ENCODE results near the gene SYK. TPM values are rescaled to one million over a fixed set of nuclear protein-coding genes. Genes with fewer than 3 reads are reported as not detected.

The SYK gene
- total RNA-seq, 1 experiment from 2014 or later = 0.28 TPM

GRCh38 chr9:90873422-90873821 is 71.8 kb downstream of the SYK start:
- no peak for ATAC-seq

GRCh38 chr9:90874194-90874593 is 72.6 kb downstream of the SYK start:
- no peak for TF ChIP-seq REST (IDR thresholded peaks at IDR 0.05; ENCODE audit: insufficient read depth in 1 of 2, low read depth in 2 of 2, low read length in 1 of 2)
- no peak for TF ChIP-seq POLR2AphosphoS5 (IDR thresholded peaks at IDR 0.05; ENCODE audit: low read depth, low read length)
- no peak for TF ChIP-seq SIN3A (IDR thresholded peaks at IDR 0.05; ENCODE audit: borderline replicate concordance, insufficient read depth, low read depth, low read length)
- no peak for TF ChIP-seq TCF7L2 (IDR thresholded peaks at IDR 0.05; ENCODE audit: low read depth, low read length)
- TF ChIP-seq CTCF (IDR thresholded peaks at IDR 0.05) = peak; percentile 11; the same call in 1 of the 2 replicates
- in situ Hi-C loops (cut with HindIII; ENCODE audit: low pct_unique_long_range_greater_than_20kb, low sequenced_read_pairs) (no loop called here), intact Hi-C loops (cut with micrococcal nuclease; ENCODE audit: unreplicated experiment) (loop anchor here (10.0 kb wide), 2 partner anchors 649 to 729 kb away; no protein-coding TSS in a partner anchor)
- ChIA-PET POLR2A (no interaction called here), CTCF (no interaction called here)
- no peaks in the 10 kb centered on the region for H3K36me3 ChIP-seq (ENCODE audit: control insufficient read depth, insufficient read depth, low read length)
- no peaks in the 10 kb centered on the region for H3K27me3 ChIP-seq (ENCODE audit: control insufficient read depth, insufficient read depth, low read length)
- H3K9me3 ChIP-seq (ENCODE audit: control insufficient read depth, insufficient read depth, low read depth, low read length) = no peaks in the 10 kb centered on the region
- DNase-seq (ENCODE audit: low read depth, low spot score) (no peak), ATAC-seq (no peak)
- H3K4me3 ChIP-seq (ENCODE audit: low read depth in 2 of 2, low read length in 2 of 2) = no peak overlapping the region
- no TSS peak for BruUV-seq (replicated peaks)
- H3K4me1 ChIP-seq (ENCODE audit: control insufficient read depth, insufficient read depth, low read length) = no peaks in the 10 kb centered on the region
- H3K27ac ChIP-seq (ENCODE audit: low read length) = no peak overlapping the region

More at GRCh38 chr9:90873422-90873821, 71.8 kb downstream of the SYK start:
- POLR2A ChIA-PET = no interaction called here
- H3K4me1 ChIP-seq (ENCODE audit: control insufficient read depth, insufficient read depth, low read length) = no peaks in the 10 kb centered on the region
- no peaks in the 10 kb centered on the region for H3K36me3 ChIP-seq (ENCODE audit: control insufficient read depth, insufficient read depth, low read length)
- H3K9me3 ChIP-seq (ENCODE audit: control insufficient read depth, insufficient read depth, low read depth, low read length) = no peaks in the 10 kb centered on the region
- no peak for DNase-seq (ENCODE audit: low read depth, low spot score)
- BruUV-seq (replicated peaks) = no TSS peak
- CTCF ChIA-PET = no interaction called here
- intact Hi-C loops (cut with micrococcal nuclease; ENCODE audit: unreplicated experiment) (loop anchor here (10.0 kb wide), 2 partner anchors 649 to 729 kb away; no protein-coding TSS in a partner anchor), in situ Hi-C loops (cut with HindIII; ENCODE audit: low pct_unique_long_range_greater_than_20kb, low sequenced_read_pairs) (no loop called here)
- H3K4me3 ChIP-seq (ENCODE audit: low read depth in 2 of 2, low read length in 2 of 2) = no peak overlapping the region
- H3K27me3 ChIP-seq (ENCODE audit: control insufficient read depth, insufficient read depth, low read length) = no peaks in the 10 kb centered on the region
- H3K27ac ChIP-seq (ENCODE audit: low read length) = no peak overlapping the region
- TF ChIP-seq TCF7L2 (IDR thresholded peaks at IDR 0.05; ENCODE audit: low read depth, low read length) (no peak), POLR2AphosphoS5 (IDR thresholded peaks at IDR 0.05; ENCODE audit: low read depth, low read length) (no peak), SIN3A (IDR thresholded peaks at IDR 0.05; ENCODE audit: borderline replicate concordance, insufficient read depth, low read depth, low read length) (no peak), REST (IDR thresholded peaks at IDR 0.05; ENCODE audit: insufficient read depth in 1 of 2, low read depth in 2 of 2, low read length in 1 of 2) (no peak), CTCF (IDR thresholded peaks at IDR 0.05) (no peak)
